SIG-M5 (cell line): Measurements from ENCODE around the gene AMIGO2.
"Not testable (repeated sequence)": the region's sequence is repeated elsewhere in the genome, so short reads cannot be mapped to it uniquely, and the experiment has no call there.

Experiments used
- DNase-seq: peaks from one replicate; lab custom pipeline; 2025; lab: John Stamatoyannopoulos, UW

AMIGO2 gene

DNA sequence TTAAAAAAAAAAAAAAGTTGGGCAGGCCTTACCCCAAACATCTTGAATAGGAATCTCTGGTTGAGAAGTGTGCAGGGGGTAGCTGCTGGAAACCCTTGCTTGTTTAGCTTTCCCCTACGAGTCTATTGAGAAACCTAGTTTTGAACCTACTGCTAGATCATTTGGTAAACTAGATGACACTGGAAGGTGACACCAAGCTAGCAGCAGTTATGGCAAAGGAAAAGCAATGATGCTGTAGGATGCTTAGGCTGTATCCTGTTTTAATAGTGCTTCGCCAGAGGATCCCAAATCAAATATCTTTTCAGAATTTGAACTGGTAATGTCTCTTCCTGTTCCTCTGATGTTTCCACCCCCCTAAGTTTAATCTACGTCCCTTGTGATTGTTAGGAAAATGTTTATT is 5.8 kb downstream of the AMIGO2 start:
- DNase-seq: no peak

DNA sequence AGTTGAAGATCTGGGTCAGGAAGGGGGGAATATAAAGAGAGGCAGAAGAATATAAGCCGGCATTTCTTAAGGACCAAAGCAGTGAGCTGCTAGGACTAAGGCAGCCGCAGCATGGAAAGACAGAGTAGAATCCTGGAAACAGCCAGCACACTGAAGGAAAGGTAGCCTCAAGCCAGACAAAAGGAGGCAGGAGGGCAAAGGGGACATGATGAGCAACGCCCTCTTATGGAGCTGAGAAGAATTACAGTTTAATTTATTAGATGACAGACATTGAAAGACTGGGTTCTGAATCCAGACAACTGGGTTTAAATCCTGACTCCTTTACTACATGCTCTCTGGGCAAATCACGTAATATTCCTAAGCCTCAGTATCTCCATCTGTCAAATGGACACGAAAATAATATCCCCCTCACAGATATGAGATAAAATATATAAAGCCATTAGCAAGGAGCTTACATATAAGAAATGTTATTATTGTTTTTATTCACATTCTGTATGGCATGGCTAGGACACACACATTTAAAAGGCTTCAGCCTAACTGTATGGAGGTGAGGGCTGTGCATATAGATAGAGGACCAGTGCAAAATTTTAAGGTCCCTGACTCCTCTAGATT is 8.4 kb downstream of the AMIGO2 start:
- no peak for DNase-seq

DNA sequence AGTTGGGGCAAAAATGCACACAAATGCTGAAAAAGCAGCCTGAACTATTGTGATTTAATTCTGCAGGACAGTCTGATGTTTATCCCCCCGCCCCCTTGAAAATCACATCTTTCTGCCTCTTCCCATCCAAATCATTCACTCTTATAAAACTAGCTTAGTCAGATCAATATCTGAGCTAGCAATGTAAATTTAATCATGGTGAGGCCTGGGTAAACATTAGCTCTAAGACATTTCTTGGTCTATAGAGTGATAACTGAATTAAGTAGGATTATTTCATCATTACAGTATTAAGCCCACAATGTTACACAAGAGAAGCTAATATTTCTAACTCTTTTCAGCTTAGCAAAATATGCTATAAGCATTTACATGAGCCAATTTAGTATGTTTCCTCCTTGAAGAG is 9.4 kb downstream of the AMIGO2 start:
- no peak for DNase-seq

DNA sequence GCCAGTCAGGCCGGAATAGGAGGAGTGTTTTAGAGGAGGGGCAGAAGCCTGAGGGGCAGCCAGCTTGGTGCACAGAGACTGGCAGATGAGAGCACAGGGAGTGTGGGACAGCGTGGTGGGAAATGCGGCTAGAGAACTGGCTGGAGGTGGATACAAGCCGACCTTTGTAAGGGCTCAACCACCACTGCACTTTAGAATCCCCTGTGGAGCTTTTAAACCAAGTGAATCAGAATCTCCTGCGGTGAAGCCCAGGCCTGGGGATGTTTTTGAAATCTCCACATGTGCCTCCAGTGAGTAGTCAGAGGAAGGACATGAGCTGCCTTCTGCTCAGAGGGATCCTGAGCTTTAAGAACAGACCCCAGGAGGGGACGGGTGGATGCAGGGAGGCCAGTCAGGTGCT is 11.2 kb downstream of the AMIGO2 start:
- DNase-seq: no peak

DNA sequence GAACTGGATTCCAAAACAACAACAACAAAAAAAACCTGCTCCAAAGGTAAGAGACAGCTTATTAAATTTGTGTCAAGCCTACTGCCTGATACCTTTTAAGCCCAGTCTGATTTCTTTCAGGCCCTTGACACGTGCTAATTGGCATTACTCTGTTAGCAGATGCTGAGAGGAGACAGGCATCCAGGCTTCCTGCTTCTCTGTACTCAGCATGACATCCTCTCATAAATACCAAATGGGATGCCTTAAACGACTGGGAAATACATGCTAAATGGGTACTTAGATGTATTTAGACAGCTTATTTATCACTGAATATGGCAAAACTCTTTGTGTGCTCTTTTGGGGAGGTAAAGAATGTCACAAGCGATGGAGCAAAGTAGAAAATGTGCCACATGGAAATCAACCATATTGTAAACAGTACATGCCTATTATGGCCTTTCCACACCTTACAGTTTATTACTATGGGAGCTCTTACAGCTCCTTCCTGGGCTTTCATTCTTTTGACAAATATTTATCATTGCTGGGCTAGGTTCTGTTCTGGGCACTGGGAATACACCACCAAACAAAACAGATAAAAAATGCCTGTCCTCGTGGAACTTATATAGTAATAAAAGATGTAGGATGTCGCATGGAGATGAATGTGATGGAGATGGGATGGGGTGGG is 11.9 kb downstream of the AMIGO2 start:
- no peak for DNase-seq

DNA sequence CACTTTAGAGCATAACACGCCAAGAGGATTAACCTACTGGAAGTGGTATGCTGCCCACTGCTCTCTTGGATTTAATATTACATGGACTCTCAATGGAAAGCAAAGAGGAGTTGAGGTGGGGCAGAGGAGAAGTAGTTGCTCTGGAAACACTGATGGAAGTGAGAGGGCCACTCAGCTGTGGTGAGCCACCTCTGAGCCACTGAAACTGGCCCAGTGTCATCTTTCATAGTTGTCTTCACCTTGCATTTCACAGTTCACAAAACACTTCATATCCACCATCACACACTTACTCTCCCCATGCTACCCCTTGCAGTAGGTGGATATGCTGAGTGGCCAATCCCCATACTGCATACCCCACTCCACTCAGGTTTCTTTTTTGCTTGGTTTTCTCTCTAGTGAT is 12.6 kb downstream of the AMIGO2 start:
- no peak for DNase-seq

DNA sequence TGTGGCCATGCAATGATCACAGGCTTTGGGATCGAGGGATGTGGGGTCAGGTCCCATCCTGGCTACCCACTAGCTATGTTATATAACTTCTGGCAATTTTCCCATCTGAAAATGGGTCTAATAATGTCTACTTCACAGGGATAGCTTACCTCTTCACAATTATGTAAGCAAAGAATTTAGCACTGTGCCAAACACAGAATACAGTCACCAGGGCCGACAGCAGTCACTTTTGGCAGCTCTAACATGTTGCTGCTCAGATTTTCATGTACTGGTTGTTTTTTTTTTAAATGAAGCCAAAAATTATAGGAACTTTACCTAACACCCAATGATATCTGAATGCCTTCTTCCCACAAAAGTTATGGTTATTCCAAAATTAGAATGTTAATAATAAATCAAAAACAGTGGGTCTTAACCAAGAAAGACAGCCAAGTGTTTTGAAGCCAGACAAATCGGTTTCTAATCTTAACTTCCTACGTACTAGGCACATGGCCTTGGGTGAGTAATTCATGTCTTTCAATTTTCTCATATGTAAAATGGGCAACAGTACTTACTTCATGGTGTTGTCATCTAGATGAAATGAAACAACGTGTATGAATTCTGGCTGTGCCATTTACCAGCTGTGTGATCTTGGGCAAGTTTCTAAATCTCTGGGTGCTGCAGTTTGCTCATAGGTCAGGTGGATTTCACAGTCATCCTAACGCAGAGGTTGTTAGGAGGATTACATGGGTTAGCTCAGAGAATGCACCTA is 13.3 kb downstream of the AMIGO2 start:
- no peak for DNase-seq

DNA sequence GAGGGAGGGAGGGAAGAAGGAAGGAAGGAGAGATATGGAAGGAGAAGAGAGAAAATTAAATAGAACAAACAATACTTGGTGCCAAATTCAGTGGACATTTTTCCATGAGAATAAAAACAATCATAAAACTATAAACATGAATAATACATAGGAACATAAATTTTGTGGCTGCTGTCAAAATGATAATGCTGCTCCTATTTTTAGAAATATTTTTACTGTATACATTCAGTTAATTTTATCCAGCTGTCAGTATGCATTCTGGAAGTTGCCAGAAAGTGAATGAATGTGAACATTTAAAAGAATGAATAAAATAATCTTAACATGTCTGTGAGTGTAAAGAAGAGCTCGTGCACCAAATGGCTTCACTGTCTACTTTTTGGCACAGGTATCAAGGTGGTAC is 14.2 kb downstream of the AMIGO2 start:
- DNase-seq: no peak

DNA sequence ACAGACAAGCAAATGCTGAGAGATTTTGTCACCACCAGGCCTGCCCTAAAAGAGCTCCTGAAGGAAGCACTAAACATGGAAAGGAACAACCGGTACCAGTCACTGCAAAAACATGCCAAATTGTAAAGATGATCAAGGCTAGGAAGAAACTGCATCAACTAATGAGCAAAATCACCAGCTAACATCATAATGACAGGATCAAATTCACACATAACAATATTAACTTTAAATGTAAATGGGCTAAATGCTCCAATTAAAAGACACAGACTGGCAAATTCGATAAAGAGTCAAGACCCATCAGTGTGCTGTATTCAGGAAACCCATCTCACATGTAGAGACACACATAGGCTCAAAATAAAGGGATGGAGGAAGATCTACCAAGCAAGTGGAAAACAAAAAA is 21.1 kb downstream of the AMIGO2 start:
- not testable (repeated sequence) for DNase-seq

DNA sequence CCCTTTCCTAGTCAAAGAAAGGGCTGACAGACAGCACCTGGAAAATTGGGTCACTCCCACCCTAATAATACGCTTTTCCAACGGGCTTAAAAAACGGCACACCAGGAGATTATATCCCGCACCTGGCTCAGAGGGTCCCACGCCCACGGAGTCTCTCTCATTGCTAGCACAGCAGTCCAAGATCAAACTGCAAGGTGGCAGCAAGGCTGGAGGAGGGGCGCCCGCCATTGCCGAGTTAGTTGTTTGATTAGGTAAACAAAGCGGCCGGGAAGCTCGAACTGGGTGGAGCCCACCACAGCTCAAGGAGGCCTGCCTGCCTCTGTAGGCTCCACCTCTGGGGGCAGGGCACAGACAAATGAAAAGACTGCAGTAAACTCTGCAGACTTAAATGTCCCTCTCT is 22.8 kb downstream of the AMIGO2 start:
- DNase-seq: not testable (repeated sequence)

DNA sequence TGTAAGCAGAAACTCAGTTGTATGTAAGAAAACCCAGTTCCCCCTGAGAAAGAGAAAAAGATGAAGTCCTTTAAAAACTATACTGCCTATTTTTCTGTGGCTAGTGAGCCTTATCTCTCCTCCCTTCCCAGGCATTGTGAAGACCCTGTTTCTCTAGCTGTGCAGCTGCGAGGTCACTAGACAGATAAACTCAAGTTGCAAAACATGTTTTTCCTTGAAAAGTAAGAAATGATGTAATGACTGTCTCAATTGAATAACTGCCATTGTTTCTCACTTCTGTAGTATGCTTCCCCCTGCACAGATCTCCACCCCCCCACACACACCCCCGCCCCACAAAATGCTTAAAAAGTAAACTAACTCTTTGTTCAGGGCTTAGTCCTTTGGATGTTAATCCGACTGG is 23.9 kb downstream of the AMIGO2 start:
- DNase-seq: not testable (repeated sequence)

DNA sequence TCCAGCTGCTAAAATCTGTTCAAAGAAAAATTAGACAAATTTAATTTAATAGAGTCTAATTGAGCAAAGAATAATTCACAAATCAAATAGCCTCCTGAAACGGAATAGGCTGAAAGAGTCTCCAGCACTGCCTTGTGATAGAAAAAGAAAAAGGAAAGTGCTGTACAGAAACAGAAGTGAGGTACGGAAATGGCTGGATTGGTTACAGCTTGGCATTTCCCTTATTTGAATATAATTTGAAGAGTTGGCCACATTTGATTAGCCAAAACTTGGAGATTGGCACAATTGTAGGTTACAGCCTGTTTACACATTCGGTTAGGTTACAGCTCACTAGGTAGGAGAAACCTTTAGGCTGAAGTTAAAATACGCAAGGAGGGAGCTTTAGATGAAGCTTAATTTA is 25.1 kb downstream of the AMIGO2 start:
- no peak for DNase-seq

DNA sequence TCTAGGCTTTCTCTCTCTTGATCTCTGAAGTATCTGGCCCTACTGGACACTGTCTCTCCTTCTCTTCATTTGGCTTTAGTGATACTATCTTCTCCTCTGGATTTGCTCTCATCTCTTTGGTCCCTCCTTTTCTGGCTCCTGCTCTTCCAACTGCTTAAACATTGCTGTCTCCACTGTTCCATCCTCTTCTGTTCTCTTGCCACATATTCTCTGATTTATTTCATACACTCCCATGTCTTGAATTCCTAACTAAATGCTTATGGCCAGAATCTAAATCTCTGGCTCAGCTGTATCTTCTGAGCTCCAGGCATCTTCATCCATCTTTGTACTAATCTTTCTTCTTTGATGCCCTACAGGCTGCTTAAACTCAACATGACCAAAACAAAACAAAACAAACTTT is 25.8 kb downstream of the AMIGO2 start:
- no peak for DNase-seq

DNA sequence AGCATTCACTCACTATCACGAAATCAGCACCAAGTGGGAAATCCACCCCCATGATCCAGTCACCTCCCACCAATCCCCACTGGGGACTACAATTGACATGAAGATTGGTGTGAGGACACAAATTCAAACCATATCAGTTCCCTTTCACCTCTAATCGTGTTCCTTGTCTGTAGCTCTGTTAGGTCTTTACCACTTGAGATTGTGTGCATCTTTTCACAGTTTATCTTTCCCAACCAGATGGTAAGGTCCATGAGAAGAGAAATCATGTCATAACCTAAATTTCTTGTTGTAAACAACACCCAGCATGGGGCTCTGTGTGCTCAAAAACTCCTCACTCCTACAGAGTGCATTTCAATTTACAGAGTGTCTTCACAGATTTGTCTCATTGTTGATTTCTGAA is 27.5 kb downstream of the AMIGO2 start:
- DNase-seq: no peak

DNA sequence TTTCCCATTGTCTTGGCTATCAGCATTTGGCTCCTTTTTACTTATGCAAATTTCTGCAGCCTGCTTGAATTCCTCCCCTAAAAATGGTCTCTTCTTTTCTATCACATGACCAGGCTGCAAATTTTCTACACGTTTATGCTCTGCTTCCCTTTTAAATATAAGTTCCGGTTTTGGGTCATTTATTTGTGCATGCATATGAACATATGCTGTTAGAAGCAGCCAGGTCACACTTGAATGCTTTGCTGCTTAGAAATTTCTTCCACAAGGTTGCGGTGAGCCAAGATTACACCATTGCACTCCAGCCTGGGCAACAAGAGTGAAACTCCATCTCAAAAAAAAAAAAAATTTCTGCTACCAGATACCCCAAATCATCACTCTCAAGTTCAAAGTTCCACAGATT is 28.5 kb downstream of the AMIGO2 start:
- not testable (repeated sequence) for DNase-seq

DNA sequence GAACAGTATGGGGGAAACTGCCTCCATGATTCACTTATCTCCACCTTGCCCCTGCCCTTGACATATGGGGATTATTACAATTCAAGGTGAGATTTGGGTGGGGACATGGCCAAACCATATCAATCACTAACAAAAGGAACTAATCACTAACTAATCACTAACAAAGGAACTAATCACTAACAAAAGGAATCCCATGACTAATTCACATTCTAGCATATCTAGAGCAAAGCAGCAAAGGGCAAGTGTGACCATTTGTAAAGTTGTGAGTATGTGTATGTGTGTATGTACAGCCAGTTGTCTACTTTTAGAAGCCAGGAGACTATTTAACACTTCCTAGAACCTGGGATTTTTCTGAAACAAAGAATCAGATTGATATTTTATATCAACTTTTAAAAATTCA is 31.2 kb downstream of the AMIGO2 start:
- DNase-seq: no peak

DNA sequence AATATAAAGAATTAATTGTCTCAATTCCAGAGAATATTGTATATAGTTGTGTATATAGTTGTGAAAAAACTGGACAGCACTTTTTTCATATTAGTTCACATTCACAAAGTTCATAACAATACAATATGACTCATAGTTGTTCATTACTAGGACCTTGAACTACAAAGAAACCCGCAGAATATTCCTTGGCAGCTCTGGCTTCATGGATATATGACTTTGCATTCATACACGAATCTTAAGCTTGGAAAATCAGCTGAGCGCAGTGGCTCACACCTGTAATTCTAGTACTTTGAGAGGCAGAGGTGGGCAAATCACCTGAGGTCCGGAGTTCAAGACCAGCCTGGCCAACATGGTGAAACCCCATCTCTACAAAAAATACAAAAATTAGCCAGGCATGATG is 38.4 kb downstream of the AMIGO2 start:
- no peak for DNase-seq

DNA sequence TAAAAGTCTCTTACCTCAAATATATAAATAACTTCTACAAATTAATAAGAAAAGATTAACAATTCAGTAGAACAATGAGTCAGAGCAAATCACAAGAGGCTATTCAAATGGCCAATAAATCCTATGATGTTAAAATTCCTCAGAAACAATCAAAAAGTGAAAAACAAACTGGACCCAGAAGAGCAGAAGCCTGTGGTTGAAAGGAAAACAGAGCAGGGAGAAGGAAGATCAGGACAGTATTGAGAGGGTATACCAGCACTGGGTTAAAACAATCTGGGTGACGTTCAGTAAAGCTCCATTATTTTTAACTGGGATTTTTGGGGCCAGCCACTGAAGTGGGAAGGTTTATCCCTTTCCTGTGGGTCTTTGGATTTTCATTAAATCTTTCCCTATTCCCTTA is 40.0 kb downstream of the AMIGO2 start:
- DNase-seq: no peak

DNA sequence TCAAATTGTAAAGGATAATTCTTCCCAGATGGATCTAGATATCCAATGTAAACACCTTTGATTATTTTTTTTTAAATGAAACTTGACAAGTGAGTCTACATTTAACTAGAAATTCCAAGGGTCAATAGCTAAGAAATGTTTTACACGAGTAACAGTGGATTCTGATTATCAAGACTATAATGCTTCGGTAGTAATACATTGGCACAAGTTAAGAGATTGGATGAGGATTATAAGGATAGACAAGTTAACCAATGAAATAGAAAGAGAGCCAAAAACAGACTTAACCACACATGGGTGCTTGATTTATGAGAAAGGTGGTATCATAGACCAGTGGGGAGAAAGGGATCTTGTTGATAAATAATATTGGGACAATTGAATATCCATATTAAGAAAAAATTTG is 40.7 kb downstream of the AMIGO2 start:
- DNase-seq: no peak

DNA sequence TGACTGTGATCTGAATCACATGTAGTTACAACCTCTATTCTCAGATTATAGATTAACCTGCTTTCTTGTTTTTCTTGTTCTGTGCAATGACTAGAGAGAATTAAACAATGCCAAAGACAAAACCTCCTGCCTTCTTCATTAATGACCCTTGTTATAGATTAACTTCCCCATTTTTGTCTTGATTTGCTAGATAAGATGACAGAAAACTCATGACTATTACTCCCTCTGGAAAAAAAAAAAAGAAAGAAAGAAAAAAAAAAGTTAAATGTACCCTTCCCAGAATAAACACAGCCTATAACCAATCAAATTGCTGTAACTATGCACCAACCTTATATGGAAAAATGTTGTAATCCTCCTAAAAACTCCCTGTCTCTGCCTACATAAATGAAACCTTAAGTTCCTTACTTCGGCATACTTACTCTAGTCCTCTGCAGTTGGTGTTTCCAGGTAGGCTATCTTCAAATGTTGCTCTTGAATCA is 41.5 kb downstream of the AMIGO2 start:
- no peak for DNase-seq

DNA sequence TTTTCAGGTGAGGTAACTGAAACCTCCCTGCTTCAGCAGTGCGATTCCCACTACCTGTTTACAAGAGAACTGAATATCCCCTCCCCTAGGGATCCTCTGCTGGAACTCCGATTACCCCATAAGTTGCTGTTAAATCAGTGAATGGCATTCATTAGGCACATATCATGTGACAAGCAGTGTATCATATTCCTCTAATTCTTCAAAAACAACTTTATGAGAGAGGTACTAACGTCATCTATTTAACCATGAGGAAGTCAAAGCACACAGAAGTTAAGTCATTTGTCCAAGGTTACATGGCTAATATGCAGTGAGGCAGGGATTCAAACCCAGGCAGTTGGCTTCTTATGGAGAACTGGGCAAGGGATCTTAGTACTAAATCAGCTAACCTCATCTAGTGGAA is 44.3 kb downstream of the AMIGO2 start:
- DNase-seq: no peak

DNA sequence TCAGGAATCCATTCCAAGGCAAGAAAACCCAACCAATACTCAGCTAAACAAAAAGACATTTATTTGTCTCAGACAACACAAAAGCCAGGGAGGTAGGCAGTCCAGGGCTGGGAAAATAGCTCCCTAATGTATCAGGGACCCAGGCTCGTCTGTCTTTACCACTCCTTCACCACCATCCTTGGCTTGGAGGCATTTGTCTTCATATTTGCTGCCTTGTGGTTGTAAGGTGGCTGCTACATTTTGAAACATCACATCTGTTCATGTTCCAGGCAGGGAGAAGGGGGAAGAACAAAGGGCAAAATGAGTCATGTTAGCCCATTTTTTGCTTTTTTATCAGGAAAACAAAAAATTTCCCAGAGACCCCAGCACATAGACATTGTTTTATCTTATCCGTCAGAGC is 45.1 kb downstream of the AMIGO2 start:
- DNase-seq: no peak

DNA sequence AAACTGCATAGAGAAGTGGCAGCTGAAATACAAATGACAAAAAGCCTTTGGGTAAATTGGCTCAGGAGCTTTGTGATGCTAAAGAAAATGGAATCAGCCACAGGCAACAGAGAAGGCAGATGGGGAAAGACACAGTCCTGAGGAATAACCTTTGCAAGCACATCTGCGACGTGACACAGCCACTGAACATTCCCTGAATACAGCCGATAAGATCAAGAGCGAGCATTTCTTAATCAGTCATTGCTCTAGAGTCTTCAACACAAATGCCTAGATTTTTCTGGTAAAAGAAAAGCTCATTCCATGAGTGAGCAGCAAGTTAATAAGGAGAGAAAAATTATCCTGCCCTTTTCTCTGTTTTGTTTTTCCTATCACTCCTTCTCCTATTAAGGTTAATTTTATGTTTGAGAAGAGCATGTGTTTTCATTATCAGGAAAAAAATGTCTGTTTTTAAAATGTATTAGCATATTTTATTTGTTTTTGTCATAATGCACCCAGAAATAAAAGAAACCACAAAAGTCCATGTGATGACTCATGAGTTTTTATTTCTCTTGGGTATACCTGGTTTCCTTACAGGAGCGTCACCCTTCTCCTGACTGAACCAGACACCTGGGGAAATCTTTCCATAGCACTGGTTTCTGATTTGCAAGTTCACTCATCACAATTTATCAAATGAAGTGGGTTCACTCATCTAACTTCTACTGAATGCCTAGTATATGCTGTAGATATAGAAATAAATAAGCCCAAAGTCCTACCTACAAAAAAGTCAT is 45.8 kb downstream of the AMIGO2 start:
- no peak for DNase-seq
